WTC11 (cell line): ENCODE results near the gene SH2D4B. TPM values are rescaled to one million over a fixed set of nuclear protein-coding genes. Genes with fewer than 3 reads are reported as not detected.

Experiments used
- ATAC-seq: fragments of 200-7000 bp; cut with Tn5 transposase; 2 replicates; pipeline ENCODE4 v1.10.0; 2021; ENCODE audit warnings: mild to moderate bottlenecking, moderate library complexity
- CTCF ChIA-PET: fragments of 300-600 bp; sonication (Branson Sonifier 250); formaldehyde crosslinking; loops from one replicate; lab custom pipeline; 2021; ENCODE audit warnings: antibody characterized with exemption; lab: Charles Lee
- POLR2A ChIA-PET: fragments of 350-600 bp; sonication (Branson Sonifier 250); formaldehyde crosslinking; loops from one replicate; lab custom pipeline; 2021; ENCODE audit warnings: antibody characterized with exemption; lab: Charles Lee
- DNase-seq: peaks from one replicate; pipeline ENCODE4 v3.0.0; 2021; ENCODE audit warnings: low spot score
- H3K27ac Mint-ChIP-seq: 2 replicates; pipeline ENCODE4 v1.8.0; 2021; ENCODE audit warnings: mixed read lengths
- H3K27me3 Mint-ChIP-seq: 2 replicates; pipeline ENCODE4 v1.8.0; 2021; ENCODE audit warnings: low read depth, mild to moderate bottlenecking, moderate library complexity, mixed read lengths
- H3K36me3 Mint-ChIP-seq: 2 replicates; pipeline ENCODE4 v1.8.0; 2021; ENCODE audit warnings: mixed read lengths
- H3K4me1 Mint-ChIP-seq: 2 replicates; pipeline ENCODE4 v1.8.0; 2022; ENCODE audit warnings: mixed read lengths
- H3K4me3 Mint-ChIP-seq: 2 replicates; pipeline ENCODE4 v1.8.0; 2021; ENCODE audit warnings: mild to moderate bottlenecking, moderate library complexity, mixed read lengths
- H3K9me3 Mint-ChIP-seq: 2 replicates; pipeline ENCODE4 v1.8.0; 2021; ENCODE audit warnings: mixed read lengths
- ATF1 ChIP-seq: sonication (generic); formaldehyde crosslinking; IDR thresholded peaks from 2 replicates; pipeline ENCODE4 v1.8.1; 2023; ENCODE audit warnings: mild to moderate bottlenecking, moderate library complexity, missing genetic modification reagents
- CBFB ChIP-seq: sonication (generic); formaldehyde crosslinking; IDR thresholded peaks from 2 replicates; pipeline ENCODE4 v1.8.1; 2022; ENCODE audit warnings: mild to moderate bottlenecking, low read depth, missing genetic modification reagents
- ELF4 ChIP-seq: sonication (generic); formaldehyde crosslinking; IDR thresholded peaks from 2 replicates; pipeline ENCODE4 v1.8.1; 2022; ENCODE audit warnings: low read depth, mild to moderate bottlenecking, moderate library complexity, missing genetic modification reagents
- FOXJ3 ChIP-seq: sonication (generic); formaldehyde crosslinking; IDR thresholded peaks from 2 replicates; pipeline ENCODE4 v1.9.0; 2021; ENCODE audit warnings: missing genetic modification reagents, mild to moderate bottlenecking, borderline replicate concordance
- FOXK1 ChIP-seq: sonication (generic); formaldehyde crosslinking; IDR thresholded peaks from 2 replicates; pipeline ENCODE4 v1.8.0; 2022; ENCODE audit warnings: mild to moderate bottlenecking, moderate library complexity, missing genetic modification reagents
- GABPB1 ChIP-seq: sonication (generic); formaldehyde crosslinking; IDR thresholded peaks from 2 replicates; pipeline ENCODE4 v1.8.1; 2023; ENCODE audit warnings: mild to moderate bottlenecking, missing genetic modification reagents
- KAT7 ChIP-seq: sonication (generic); formaldehyde crosslinking; IDR thresholded peaks from 2 replicates; pipeline ENCODE4 v1.8.1; 2023; ENCODE audit warnings: missing genetic modification reagents, mild to moderate bottlenecking, borderline replicate concordance
- MYBL2 ChIP-seq: sonication (generic); formaldehyde crosslinking; IDR thresholded peaks from 2 replicates; pipeline ENCODE4 v1.8.1; 2023; ENCODE audit warnings: mild to moderate bottlenecking, moderate library complexity, missing genetic modification reagents
- NFATC4 ChIP-seq: fragments of 250-450 bp; sonication (Bioruptor Pico); IDR thresholded peaks from 2 replicates; pipeline ENCODE4 v1.9.0; 2021; ENCODE audit warnings: mild to moderate bottlenecking
- NR1H2 ChIP-seq: sonication (generic); formaldehyde crosslinking; IDR thresholded peaks from 2 replicates; pipeline ENCODE4 v1.9.0; 2021; ENCODE audit warnings: mild to moderate bottlenecking, moderate library complexity, missing genetic modification reagents
- NR2C2 ChIP-seq: sonication (generic); formaldehyde crosslinking; IDR thresholded peaks from 2 replicates; pipeline ENCODE4 v1.8.0; 2022; ENCODE audit warnings: mild to moderate bottlenecking, missing genetic modification reagents
- OVOL2 ChIP-seq: fragments of 250-450 bp; sonication (Bioruptor Pico); IDR thresholded peaks from 2 replicates; pipeline ENCODE4 v1.9.0; 2021; ENCODE audit warnings: mild to moderate bottlenecking, borderline replicate concordance
- SMAD3 ChIP-seq: sonication (generic); formaldehyde crosslinking; IDR thresholded peaks from 2 replicates; pipeline ENCODE4 v1.8.0; 2022; ENCODE audit warnings: missing genetic modification reagents, mild to moderate bottlenecking, borderline replicate concordance
- SP1 ChIP-seq: sonication (generic); formaldehyde crosslinking; conservative IDR thresholded peaks from 2 replicates; pipeline ENCODE4 v1.8.1; 2022; ENCODE audit warnings: missing genetic modification reagents
- TCF7 ChIP-seq: sonication (generic); formaldehyde crosslinking; IDR thresholded peaks from 2 replicates; pipeline ENCODE4 v1.8.0; 2022; ENCODE audit warnings: mild to moderate bottlenecking, low read depth, missing genetic modification reagents, moderate library complexity
- ZNF396 ChIP-seq: fragments of 250-450 bp; sonication (Bioruptor Pico); IDR thresholded peaks from 2 replicates; pipeline ENCODE4 v1.8.0; 2021; ENCODE audit warnings: mild to moderate bottlenecking, moderate library complexity, borderline replicate concordance
- ZNF416 ChIP-seq: fragments of 250-450 bp; sonication (Bioruptor Pico); IDR thresholded peaks from 2 replicates; pipeline ENCODE4 v1.9.0; 2021; ENCODE audit warnings: mild to moderate bottlenecking, inconsistent platforms
- ZNF423 ChIP-seq: fragments of 250-450 bp; sonication (Bioruptor Pico); IDR thresholded peaks from 2 replicates; pipeline ENCODE4 v2.1.2; 2022; ENCODE audit warnings: mild to moderate bottlenecking, moderate library complexity
- total RNA-seq: library from RNA; stranded (reverse); gene quantifications from 3 replicates; pipeline ENCODE4 v1.2.3, GENCODE V29; 2021
- TF ChIP-seq, protein P1 (sequence below): sonication (generic); formaldehyde crosslinking; conservative IDR thresholded peaks from 2 replicates; pipeline ENCODE4 v1.8.1; 2022; ENCODE audit warnings: mild to moderate bottlenecking, missing genetic modification reagents
- TF ChIP-seq, protein P2 (sequence below): sonication (generic); formaldehyde crosslinking; conservative IDR thresholded peaks from 2 replicates; pipeline ENCODE4 v1.8.1; 2023; ENCODE audit warnings: mild to moderate bottlenecking, low read depth, missing genetic modification reagents, moderate library complexity
- TF ChIP-seq, protein P3 (sequence below): sonication (generic); formaldehyde crosslinking; IDR thresholded peaks from 2 replicates; pipeline ENCODE4 v1.8.1; 2023; ENCODE audit warnings: mild to moderate bottlenecking, missing genetic modification reagents, borderline replicate concordance
- TF ChIP-seq, protein P4 (sequence below): fragments of 250-450 bp; sonication (Bioruptor Pico); IDR thresholded peaks from 2 replicates; pipeline ENCODE4 v1.9.0; 2021; ENCODE audit warnings: mild to moderate bottlenecking
- TF ChIP-seq, protein P5 (sequence below): sonication (generic); formaldehyde crosslinking; IDR thresholded peaks from 2 replicates; pipeline ENCODE4 v1.8.0; 2023; ENCODE audit warnings: missing genetic modification reagents, mild to moderate bottlenecking, borderline replicate concordance
- TF ChIP-seq, protein P6 (sequence below): fragments of 250-450 bp; sonication (Bioruptor Pico); conservative IDR thresholded peaks from 2 replicates; pipeline ENCODE4 v1.9.0; 2021; ENCODE audit warnings: mild to moderate bottlenecking

SH2D4B gene
- total RNA-seq, 1 experiment from 2014 or later, result 0.04 TPM

DNA sequence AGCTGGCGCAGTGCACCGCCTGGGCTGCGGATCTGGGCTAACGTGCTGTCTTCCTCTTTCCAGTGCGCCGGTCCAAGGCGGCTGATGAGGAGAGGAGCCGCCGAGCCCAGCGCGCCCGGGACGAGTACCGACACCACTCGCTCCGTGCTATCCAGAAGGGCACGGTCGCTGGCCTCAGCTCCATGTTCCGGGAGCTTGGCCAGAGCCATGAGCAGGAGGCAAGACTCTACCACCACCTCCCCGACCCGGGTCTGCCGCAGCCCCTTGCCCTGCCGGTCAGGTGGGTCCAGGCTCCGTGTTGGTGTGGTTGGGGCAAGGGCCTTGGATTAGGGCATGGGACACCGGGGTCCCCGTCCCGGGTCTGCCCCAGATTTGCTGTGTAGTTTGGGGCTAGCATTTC, 65.8 kb downstream of the SH2D4B start:
- no peak overlapping the region for H3K27ac Mint-ChIP-seq
- peaks cover 6% of the 10 kb centered on the region for H3K4me1 Mint-ChIP-seq
- no peak overlapping the region for H3K4me3 Mint-ChIP-seq
- ChIA-PET POLR2A (no interaction called here), CTCF (interaction anchor here (0.6 kb wide), 1 partner anchor 59 kb away, joined by 4 read pairs; no protein-coding TSS in a partner anchor)
- no peak for DNase-seq
- ATAC-seq, result no peak
- no peak for TF ChIP-seq ATF1 (CRISPR knock-in tag)
- TF ChIP-seq, protein P1, sequence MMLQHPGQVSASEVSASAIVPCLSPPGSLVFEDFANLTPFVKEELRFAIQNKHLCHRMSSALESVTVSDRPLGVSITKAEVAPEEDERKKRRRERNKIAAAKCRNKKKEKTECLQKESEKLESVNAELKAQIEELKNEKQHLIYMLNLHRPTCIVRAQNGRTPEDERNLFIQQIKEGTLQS, result no peak
- TF ChIP-seq TCF7 (CRISPR knock-in tag), result no peak
- no peak for TF ChIP-seq FOXJ3 (CRISPR knock-in tag)
- TF ChIP-seq ZNF416 (CRISPR knock-in tag), result no peak
- TF ChIP-seq FOXK1, result no peak
- TF ChIP-seq NR2C2 (CRISPR knock-in tag), result no peak
- no peak for TF ChIP-seq MYBL2
- no peak for TF ChIP-seq GABPB1 (CRISPR knock-in tag)
- TF ChIP-seq, protein P2, sequence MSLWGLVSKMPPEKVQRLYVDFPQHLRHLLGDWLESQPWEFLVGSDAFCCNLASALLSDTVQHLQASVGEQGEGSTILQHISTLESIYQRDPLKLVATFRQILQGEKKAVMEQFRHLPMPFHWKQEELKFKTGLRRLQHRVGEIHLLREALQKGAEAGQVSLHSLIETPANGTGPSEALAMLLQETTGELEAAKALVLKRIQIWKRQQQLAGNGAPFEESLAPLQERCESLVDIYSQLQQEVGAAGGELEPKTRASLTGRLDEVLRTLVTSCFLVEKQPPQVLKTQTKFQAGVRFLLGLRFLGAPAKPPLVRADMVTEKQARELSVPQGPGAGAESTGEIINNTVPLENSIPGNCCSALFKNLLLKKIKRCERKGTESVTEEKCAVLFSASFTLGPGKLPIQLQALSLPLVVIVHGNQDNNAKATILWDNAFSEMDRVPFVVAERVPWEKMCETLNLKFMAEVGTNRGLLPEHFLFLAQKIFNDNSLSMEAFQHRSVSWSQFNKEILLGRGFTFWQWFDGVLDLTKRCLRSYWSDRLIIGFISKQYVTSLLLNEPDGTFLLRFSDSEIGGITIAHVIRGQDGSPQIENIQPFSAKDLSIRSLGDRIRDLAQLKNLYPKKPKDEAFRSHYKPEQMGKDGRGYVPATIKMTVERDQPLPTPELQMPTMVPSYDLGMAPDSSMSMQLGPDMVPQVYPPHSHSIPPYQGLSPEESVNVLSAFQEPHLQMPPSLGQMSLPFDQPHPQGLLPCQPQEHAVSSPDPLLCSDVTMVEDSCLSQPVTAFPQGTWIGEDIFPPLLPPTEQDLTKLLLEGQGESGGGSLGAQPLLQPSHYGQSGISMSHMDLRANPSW (CRISPR knock-in tag), result no peak
- TF ChIP-seq NFATC4 (CRISPR knock-in tag), result no peak
- no peak for TF ChIP-seq SP1
- TF ChIP-seq, protein P3, sequence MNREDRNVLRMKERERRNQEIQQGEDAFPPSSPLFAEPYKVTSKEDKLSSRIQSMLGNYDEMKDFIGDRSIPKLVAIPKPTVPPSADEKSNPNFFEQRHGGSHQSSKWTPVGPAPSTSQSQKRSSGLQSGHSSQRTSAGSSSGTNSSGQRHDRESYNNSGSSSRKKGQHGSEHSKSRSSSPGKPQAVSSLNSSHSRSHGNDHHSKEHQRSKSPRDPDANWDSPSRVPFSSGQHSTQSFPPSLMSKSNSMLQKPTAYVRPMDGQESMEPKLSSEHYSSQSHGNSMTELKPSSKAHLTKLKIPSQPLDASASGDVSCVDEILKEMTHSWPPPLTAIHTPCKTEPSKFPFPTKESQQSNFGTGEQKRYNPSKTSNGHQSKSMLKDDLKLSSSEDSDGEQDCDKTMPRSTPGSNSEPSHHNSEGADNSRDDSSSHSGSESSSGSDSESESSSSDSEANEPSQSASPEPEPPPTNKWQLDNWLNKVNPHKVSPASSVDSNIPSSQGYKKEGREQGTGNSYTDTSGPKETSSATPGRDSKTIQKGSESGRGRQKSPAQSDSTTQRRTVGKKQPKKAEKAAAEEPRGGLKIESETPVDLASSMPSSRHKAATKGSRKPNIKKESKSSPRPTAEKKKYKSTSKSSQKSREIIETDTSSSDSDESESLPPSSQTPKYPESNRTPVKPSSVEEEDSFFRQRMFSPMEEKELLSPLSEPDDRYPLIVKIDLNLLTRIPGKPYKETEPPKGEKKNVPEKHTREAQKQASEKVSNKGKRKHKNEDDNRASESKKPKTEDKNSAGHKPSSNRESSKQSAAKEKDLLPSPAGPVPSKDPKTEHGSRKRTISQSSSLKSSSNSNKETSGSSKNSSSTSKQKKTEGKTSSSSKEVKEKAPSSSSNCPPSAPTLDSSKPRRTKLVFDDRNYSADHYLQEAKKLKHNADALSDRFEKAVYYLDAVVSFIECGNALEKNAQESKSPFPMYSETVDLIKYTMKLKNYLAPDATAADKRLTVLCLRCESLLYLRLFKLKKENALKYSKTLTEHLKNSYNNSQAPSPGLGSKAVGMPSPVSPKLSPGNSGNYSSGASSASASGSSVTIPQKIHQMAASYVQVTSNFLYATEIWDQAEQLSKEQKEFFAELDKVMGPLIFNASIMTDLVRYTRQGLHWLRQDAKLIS (CRISPR knock-in tag), result no peak
- TF ChIP-seq, protein P4, sequence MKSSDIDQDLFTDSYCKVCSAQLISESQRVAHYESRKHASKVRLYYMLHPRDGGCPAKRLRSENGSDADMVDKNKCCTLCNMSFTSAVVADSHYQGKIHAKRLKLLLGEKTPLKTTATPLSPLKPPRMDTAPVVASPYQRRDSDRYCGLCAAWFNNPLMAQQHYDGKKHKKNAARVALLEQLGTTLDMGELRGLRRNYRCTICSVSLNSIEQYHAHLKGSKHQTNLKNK, result no peak
- no peak for TF ChIP-seq ELF4 (CRISPR knock-in tag)
- no peak for TF ChIP-seq CBFB
- no peak for TF ChIP-seq NR1H2 (CRISPR knock-in tag)
- TF ChIP-seq SMAD3 (CRISPR knock-in tag), result no peak
- TF ChIP-seq ZNF423 (CRISPR knock-in tag), result no peak
- no peaks in the 10 kb centered on the region for H3K36me3 Mint-ChIP-seq
- H3K9me3 Mint-ChIP-seq, result no peaks in the 10 kb centered on the region
- no peaks in the 10 kb centered on the region; the same call in 1 of the 2 replicates for H3K27me3 Mint-ChIP-seq

DNA sequence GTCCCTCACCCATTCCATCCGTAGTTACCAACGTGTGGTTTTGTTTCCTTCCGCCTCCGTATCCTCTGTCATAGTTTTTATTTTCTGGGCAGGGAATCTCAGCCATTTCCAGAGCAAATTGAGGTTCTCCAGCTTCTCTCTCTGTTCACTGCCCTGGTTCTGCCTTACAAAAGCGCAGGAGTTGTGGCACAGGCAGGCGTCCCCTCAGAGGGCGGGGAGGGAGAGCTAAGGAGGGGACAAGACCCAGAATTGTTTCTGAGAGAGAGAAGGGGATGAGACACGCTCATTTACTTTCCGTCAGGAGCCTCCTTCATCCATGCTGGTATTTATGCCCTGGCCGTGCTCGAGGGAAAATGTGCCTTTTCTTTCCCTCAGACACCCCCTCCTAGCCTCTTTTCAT, 71.0 kb downstream of the SH2D4B start:
- peaks cover 5% of the 10 kb centered on the region for H3K4me1 Mint-ChIP-seq
- H3K36me3 Mint-ChIP-seq, result no peaks in the 10 kb centered on the region
- CTCF ChIA-PET, result interaction anchor here (1.9 to 2.4 kb wide), 2 partner anchors 12 to 54 kb away, joined by 5 to 17 read pairs; no protein-coding TSS in a partner anchor
- peaks cover 6% of the 10 kb centered on the region; the same call in 1 of the 2 replicates for H3K27me3 Mint-ChIP-seq
- ATAC-seq (no peak), DNase-seq (no peak)
- H3K27ac Mint-ChIP-seq, result no peak overlapping the region
- POLR2A ChIA-PET, result no interaction called here
- H3K4me3 Mint-ChIP-seq, result no peak overlapping the region
- H3K9me3 Mint-ChIP-seq, result peaks cover 2% of the 10 kb centered on the region
- TF ChIP-seq ZNF416 (CRISPR knock-in tag) (no peak), ZNF396 (no peak), KAT7 (CRISPR knock-in tag) (no peak), OVOL2 (no peak)
- TF ChIP-seq, protein P5, sequence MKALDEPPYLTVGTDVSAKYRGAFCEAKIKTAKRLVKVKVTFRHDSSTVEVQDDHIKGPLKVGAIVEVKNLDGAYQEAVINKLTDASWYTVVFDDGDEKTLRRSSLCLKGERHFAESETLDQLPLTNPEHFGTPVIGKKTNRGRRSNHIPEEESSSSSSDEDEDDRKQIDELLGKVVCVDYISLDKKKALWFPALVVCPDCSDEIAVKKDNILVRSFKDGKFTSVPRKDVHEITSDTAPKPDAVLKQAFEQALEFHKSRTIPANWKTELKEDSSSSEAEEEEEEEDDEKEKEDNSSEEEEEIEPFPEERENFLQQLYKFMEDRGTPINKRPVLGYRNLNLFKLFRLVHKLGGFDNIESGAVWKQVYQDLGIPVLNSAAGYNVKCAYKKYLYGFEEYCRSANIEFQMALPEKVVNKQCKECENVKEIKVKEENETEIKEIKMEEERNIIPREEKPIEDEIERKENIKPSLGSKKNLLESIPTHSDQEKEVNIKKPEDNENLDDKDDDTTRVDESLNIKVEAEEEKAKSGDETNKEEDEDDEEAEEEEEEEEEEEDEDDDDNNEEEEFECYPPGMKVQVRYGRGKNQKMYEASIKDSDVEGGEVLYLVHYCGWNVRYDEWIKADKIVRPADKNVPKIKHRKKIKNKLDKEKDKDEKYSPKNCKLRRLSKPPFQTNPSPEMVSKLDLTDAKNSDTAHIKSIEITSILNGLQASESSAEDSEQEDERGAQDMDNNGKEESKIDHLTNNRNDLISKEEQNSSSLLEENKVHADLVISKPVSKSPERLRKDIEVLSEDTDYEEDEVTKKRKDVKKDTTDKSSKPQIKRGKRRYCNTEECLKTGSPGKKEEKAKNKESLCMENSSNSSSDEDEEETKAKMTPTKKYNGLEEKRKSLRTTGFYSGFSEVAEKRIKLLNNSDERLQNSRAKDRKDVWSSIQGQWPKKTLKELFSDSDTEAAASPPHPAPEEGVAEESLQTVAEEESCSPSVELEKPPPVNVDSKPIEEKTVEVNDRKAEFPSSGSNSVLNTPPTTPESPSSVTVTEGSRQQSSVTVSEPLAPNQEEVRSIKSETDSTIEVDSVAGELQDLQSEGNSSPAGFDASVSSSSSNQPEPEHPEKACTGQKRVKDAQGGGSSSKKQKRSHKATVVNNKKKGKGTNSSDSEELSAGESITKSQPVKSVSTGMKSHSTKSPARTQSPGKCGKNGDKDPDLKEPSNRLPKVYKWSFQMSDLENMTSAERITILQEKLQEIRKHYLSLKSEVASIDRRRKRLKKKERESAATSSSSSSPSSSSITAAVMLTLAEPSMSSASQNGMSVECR (CRISPR knock-in tag), result no peak
- TF ChIP-seq, protein P6, sequence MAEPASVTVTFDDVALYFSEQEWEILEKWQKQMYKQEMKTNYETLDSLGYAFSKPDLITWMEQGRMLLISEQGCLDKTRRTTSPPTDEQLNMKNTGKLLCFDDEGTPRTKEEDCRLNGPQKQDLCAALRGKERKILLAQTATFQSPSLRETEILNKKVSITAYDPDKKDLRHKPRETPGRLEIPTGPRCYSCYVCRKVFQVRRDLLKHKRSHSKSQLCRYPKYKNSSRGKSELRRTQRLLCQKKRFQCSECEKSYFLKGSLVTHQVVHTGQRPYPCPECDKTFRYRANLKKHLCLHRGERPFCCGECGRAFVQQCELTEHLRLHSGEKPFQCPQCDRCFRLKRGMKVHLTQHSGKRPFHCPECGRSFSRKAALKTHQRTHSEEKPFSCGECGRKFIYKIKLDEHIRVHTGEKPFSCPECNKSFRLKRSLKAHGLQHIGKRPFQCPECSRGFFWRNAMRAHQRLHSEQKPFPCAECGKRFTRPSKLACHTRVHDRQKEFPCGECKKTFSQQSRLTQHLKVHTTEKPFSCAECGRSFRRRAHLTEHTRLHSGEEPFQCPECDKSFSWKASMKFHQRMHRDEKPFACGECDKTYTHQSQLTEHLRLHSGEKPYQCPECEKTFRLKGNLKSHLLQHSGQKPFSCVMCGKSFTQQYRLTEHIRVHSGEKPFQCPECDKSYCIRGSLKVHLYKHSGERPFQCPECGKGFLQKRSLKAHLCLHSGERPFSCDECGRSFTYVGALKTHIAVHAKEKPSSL (CRISPR knock-in tag), result no peak
